ENCODE results near the gene SIL1. TPM values are rescaled to one million over a fixed set of nuclear protein-coding genes. Genes with fewer than 3 reads are reported as not detected.

The SIL1 gene
- total and polyA plus RNA-seq, 9 of the 15 experiments (the other 6 are each of a cell fraction or from before 2014, with no cell fraction given), result 1.3 to 30.5 (median 18.1) TPM

- intact Hi-C loops (cut with micrococcal nuclease) (no loop called here), in situ Hi-C loops (cut with MboI) (no loop called here)
- 56% methylated on average over 1 of the region's 1 CpG for WGBS (ENCODE audit: insufficient coverage, low coverage, missing lambda C conversion rate)
- Histone ChIP-seq H3K4me2 (ENCODE audit: insufficient read depth, low read length) (no peak overlapping the region), H3K9me1 (ENCODE audit: control insufficient read depth, insufficient read depth, low read length) (no peaks in the 10 kb centered on the region), H3K9ac (ENCODE audit: insufficient read depth in 1 of 2, low read depth in 2 of 2, low read length in 2 of 2) (no peak overlapping the region), H3K4me1 (replicated peaks in 1 of 2; ENCODE audit: control insufficient read depth in 2 of 2, insufficient read depth in 2 of 2, low read length in 2 of 2) (peaks cover 14 to 20% of the 10 kb centered on the region in 2 experiments), H3K4me3 (no peak overlapping the region), H3K27me3 (ENCODE audit: control insufficient read depth in 2 of 2, insufficient read depth in 2 of 2, low read length in 2 of 2) (no peaks in the 10 kb centered on the region), H3K27ac (ENCODE audit: extremely low read depth, low read depth, low read length) (no peak overlapping the region), H3K9me3 (replicated peaks; ENCODE audit: control insufficient read depth, insufficient read depth, low read depth, low read length) (no peaks in the 10 kb centered on the region), H3K36me3 (ENCODE audit: control insufficient read depth, insufficient read depth, low read length) (no peaks in the 10 kb centered on the region), H4K20me1 (replicated peaks; ENCODE audit: control insufficient read depth, insufficient read depth, low read length) (peaks cover 26% of the 10 kb centered on the region; the same call in 1 of the 2 replicates), H2AFZ (ENCODE audit: low read depth, low read length) (no peak overlapping the region), H3K79me2 (ENCODE audit: control insufficient read depth, insufficient read depth, low read length) (peaks cover 16% of the 10 kb centered on the region; the same call in 1 of the 3 replicates)
- DNase-seq (ENCODE audit: extremely low read depth in 1 of 4, low spot score in 3 of 4) (no peak), FAIRE-seq (no peak), ATAC-seq (no peak)
- CTCF ChIA-PET (ENCODE audit: low intra/inter-chr PET ratio), result no interaction called here
- BruUV-seq (replicated peaks), result no TSS peak
- POLR2A ChIA-PET, result no interaction called here
- TF ChIP-seq ZFX (CRISPR knock-in tag; IDR thresholded peaks at IDR 0.05), result no peak
- no peak for TF ChIP-seq FOXK2 (conservative IDR thresholded peaks at IDR 0.05 in 1 of 2, IDR thresholded peaks at IDR 0.05 in 1 of 2; ENCODE audit: low read depth in 2 of 2)
- TF ChIP-seq ZBTB11 (CRISPR knock-in tag; IDR thresholded peaks at IDR 0.05), result no peak
- TF ChIP-seq STAG1 (CRISPR knock-in tag; IDR thresholded peaks at IDR 0.05; ENCODE audit: borderline replicate concordance), result no peak
- TF ChIP-seq ZNF134 (CRISPR knock-in tag; conservative IDR thresholded peaks at IDR 0.05), result no peak
- TF ChIP-seq MEF2A (IDR thresholded peaks at IDR 0.05; ENCODE audit: control insufficient read depth, low read depth, low read length), result no peak
- no peak for TF ChIP-seq RBM14 (IDR thresholded peaks at IDR 0.05; ENCODE audit: borderline replicate concordance, insufficient read depth, low read depth, low read length)
- no peak for TF ChIP-seq ZNF551 (CRISPR knock-in tag; IDR thresholded peaks at IDR 0.05)
- no peak for TF ChIP-seq RBBP5 (IDR thresholded peaks at IDR 0.05; ENCODE audit: borderline replicate concordance, insufficient read depth, low read length, poor library complexity, severe bottlenecking)
- no peak for TF ChIP-seq RFX7 (CRISPR knock-in tag; IDR thresholded peaks at IDR 0.05)
- no peak for TF ChIP-seq RNF2 (IDR thresholded peaks at IDR 0.05)
Measured at GRCh38 chr5:139180850-139181249, 17.3 kb downstream of the SIL1 start.
